GM23338 (cell line): ENCODE results near the gene CEP72. TPM values are rescaled to one million over a fixed set of nuclear protein-coding genes. Genes with fewer than 3 reads are reported as not detected.

Experiments used
- ATAC-seq: fragments of 200-7000 bp; cut with Tn5 transposase; 3 replicates; pipeline ENCODE4 v1.9.1; 2020
- DNase-seq: peaks from one replicate; pipeline ENCODE4 v3.0.0-alpha.2; 2015; ENCODE audit warnings: low spot score
- H2AFZ ChIP-seq: fragments of 200-600 bp; sonication (generic); 2 replicates; pipeline ENCODE4 v1.8.0; 2016; ENCODE audit warnings: antibody characterized with exemption, mild to moderate bottlenecking, moderate library complexity
- H3F3A ChIP-seq: fragments of 200-600 bp; sonication (generic); replicated peaks from 2 replicates; pipeline ENCODE4 v1.8.0; 2017; ENCODE audit warnings: antibody characterized with exemption, mixed run types, low read depth
- H3K27ac ChIP-seq: fragments of 200-600 bp; sonication (generic); 2 replicates; pipeline ENCODE4 v1.6.1; 2016; ENCODE audit warnings: low read depth
- H3K27me3 ChIP-seq: fragments of 200-600 bp; sonication (generic); 2 replicates; pipeline ENCODE4 v1.8.0; 2016; ENCODE audit warnings: mild to moderate bottlenecking, mixed run types, moderate library complexity; ENCODE audit not compliant: insufficient read depth
- H3K36me3 ChIP-seq: fragments of 200-600 bp; sonication (generic); 2 replicates; pipeline ENCODE4 v1.8.0; 2016; ENCODE audit warnings: mild to moderate bottlenecking; ENCODE audit not compliant: insufficient read depth
- H3K4me1 ChIP-seq: fragments of 200-600 bp; sonication (generic); 2 replicates; pipeline ENCODE4 v1.8.0; 2016; ENCODE audit warnings: mild to moderate bottlenecking, moderate library complexity; ENCODE audit not compliant: insufficient read depth
- H3K4me2 ChIP-seq: fragments of 200-600 bp; sonication (generic); 2 replicates; pipeline ENCODE4 v1.7.1; 2017; ENCODE audit warnings: mixed run types
- H3K4me3 ChIP-seq: fragments of 200-600 bp; sonication (generic); 2 replicates; pipeline ENCODE4 v1.6.1; 2016; ENCODE audit warnings: mixed run types
- H3K79me2 ChIP-seq: fragments of 200-600 bp; sonication (generic); replicated peaks from 2 replicates; pipeline ENCODE4 v1.8.0; 2017; ENCODE audit warnings: mild to moderate bottlenecking; ENCODE audit not compliant: insufficient read depth
- H3K9me2 ChIP-seq: fragments of 200-600 bp; sonication (generic); 2 replicates; pipeline ENCODE4 v1.8.0; 2017; ENCODE audit not compliant: insufficient read depth
- H4K20me1 ChIP-seq: fragments of 200-600 bp; sonication (generic); replicated peaks from 2 replicates; pipeline ENCODE4 v1.8.0; 2017; ENCODE audit warnings: mild to moderate bottlenecking; ENCODE audit not compliant: insufficient read depth
- H3K27ac Mint-ChIP-seq: 2 replicates; pipeline ENCODE4 v1.8.0; 2020; ENCODE audit warnings: inconsistent platforms, mild to moderate bottlenecking, moderate library complexity, mixed read lengths
- H3K27me3 Mint-ChIP-seq: 3 replicates; pipeline ENCODE4 v1.8.0; 2022; ENCODE audit warnings: low read depth, mild to moderate bottlenecking, moderate library complexity, mixed read lengths, inconsistent platforms; ENCODE audit not compliant: insufficient read depth, poor library complexity
- H3K36me3 Mint-ChIP-seq: 3 replicates; pipeline ENCODE4 v1.8.0; 2021; ENCODE audit warnings: low read depth, mild to moderate bottlenecking, inconsistent platforms, moderate library complexity, mixed read lengths
- H3K4me1 Mint-ChIP-seq: 3 replicates; pipeline ENCODE4 v1.8.0; 2020; ENCODE audit warnings: mild to moderate bottlenecking, inconsistent platforms, mixed read lengths
- H3K4me3 Mint-ChIP-seq: 3 replicates; pipeline ENCODE4 v1.8.0; 2021; ENCODE audit warnings: moderate library complexity, mild to moderate bottlenecking, inconsistent platforms, mixed read lengths
- H3K9me3 Mint-ChIP-seq: 3 replicates; pipeline ENCODE4 v1.8.0; 2020; ENCODE audit warnings: moderate library complexity, mild to moderate bottlenecking, inconsistent platforms, mixed read lengths
- CREB1 ChIP-seq: fragments of 250-450 bp; sonication (Bioruptor Pico); IDR thresholded peaks from 2 replicates; pipeline ENCODE4 v1.5.0; 2020; ENCODE audit warnings: low read depth, mild to moderate bottlenecking, moderate library complexity
- EZH2 ChIP-seq: fragments of 200-600 bp; sonication (generic); IDR thresholded peaks from one replicate; pipeline ENCODE4 v1.8.0; 2017; ENCODE audit warnings: antibody characterized with exemption, mild to moderate bottlenecking, low read depth; ENCODE audit not compliant: unreplicated experiment
- EZH2phosphoT487 ChIP-seq: fragments of 200-600 bp; sonication (generic); IDR thresholded peaks from one replicate; pipeline ENCODE4 v1.8.1; 2018; ENCODE audit warnings: antibody characterized with exemption; ENCODE audit not compliant: unreplicated experiment
- JUNB ChIP-seq: IDR thresholded peaks from one replicate; pipeline ENCODE4 v1.6.1; 2016; ENCODE audit warnings: antibody characterized with exemption; ENCODE audit not compliant: unreplicated experiment
- NANOG ChIP-seq: IDR thresholded peaks from 2 replicates; pipeline ENCODE4 v1.6.1; 2016; ENCODE audit warnings: antibody characterized with exemption, borderline replicate concordance
- POLR2AphosphoS5 ChIP-seq: IDR thresholded peaks from 2 replicates; pipeline ENCODE4 v1.6.1; 2016; ENCODE audit warnings: antibody characterized with exemption, low read depth
- REST ChIP-seq: IDR thresholded peaks from one replicate; pipeline ENCODE4 v1.6.1; 2018; ENCODE audit warnings: antibody characterized with exemption; ENCODE audit not compliant: unreplicated experiment
- STAT1 ChIP-seq: IDR thresholded peaks from one replicate; pipeline ENCODE4 v1.6.1; 2016; ENCODE audit warnings: antibody characterized with exemption; ENCODE audit not compliant: unreplicated experiment
- ZNF114 ChIP-seq: fragments of 250-450 bp; sonication (Bioruptor Pico); IDR thresholded peaks from 2 replicates; pipeline ENCODE4 v1.5.0; 2020; ENCODE audit warnings: mild to moderate bottlenecking, moderate library complexity
- ZNF331 ChIP-seq: fragments of 250-450 bp; sonication (Bioruptor Pico); IDR thresholded peaks from 2 replicates; pipeline ENCODE4 v1.5.0; 2020; ENCODE audit warnings: low read depth, mild to moderate bottlenecking, moderate library complexity
- ZNF462 ChIP-seq: fragments of 250-450 bp; sonication (Bioruptor Pico); IDR thresholded peaks from 2 replicates; pipeline ENCODE4 v1.5.0; 2020; ENCODE audit warnings: mild to moderate bottlenecking, moderate library complexity
- polyA plus RNA-seq: library from polyadenylated mRNA; unstranded; fragments of >200 nt; fragmentation: Nextera tagmentation; extraction: Ambion mirVana; gene quantifications from 2 replicates; pipeline ENCODE4 v1.2.1, GENCODE V29; 2016
- total RNA-seq: library from RNA; depleted of rRNA; stranded (reverse); fragments of >200 nt; shearing (Covaris generic); gene quantifications from 2 replicates; pipeline ENCODE4 v1.2.3, GENCODE V29; 2014
- TF ChIP-seq, protein P1 (sequence below), 2 experiments: fragments of 200-600 bp in 1 of 2; sonication (generic) in 1 of 2; conservative IDR thresholded peaks; 2 replicates each; pipeline versions ENCODE4 v1.5.1 to v1.6.1; 2016 to 2017; ENCODE audit warnings: antibody characterized with exemption in 2 of 2, low read depth in 2 of 2, mild to moderate bottlenecking in 2 of 2, moderate library complexity in 1 of 2
- TF ChIP-seq, protein P2 (sequence below): IDR thresholded peaks from 2 replicates; pipeline ENCODE4 v1.6.1; 2016; ENCODE audit warnings: antibody characterized with exemption

CEP72 gene
- total and polyA plus RNA-seq, 2 experiments from 2014 or later: 15.5 to 27.1 TPM

- Mint-ChIP-seq H3K4me3 (no peak overlapping the region), H3K4me1 (no peaks in the 10 kb centered on the region; the same call in 2 of the 3 replicates), H3K9me3 (no peaks in the 10 kb centered on the region; the same call in 2 of the 3 replicates), H3K36me3 (peaks cover 45% of the 10 kb centered on the region), H3K27me3 (peaks cover 5% of the 10 kb centered on the region), H3K27ac (no peak overlapping the region)
- no peaks in the 10 kb centered on the region; the same call in 1 of the 2 replicates for H4K20me1 ChIP-seq
- H3K79me2 ChIP-seq: no peaks in the 10 kb centered on the region
- no peak overlapping the region for H3K4me2 ChIP-seq
- H3K4me1 ChIP-seq: no peaks in the 10 kb centered on the region
- ATAC-seq: no peak
- H3K9me2 ChIP-seq: no peaks in the 10 kb centered on the region
- peaks cover 6% of the 10 kb centered on the region; the same call in 1 of the 2 replicates for H3K36me3 ChIP-seq
- no peaks in the 10 kb centered on the region for H3F3A ChIP-seq
- no peak for TF ChIP-seq STAT1
- no peak for TF ChIP-seq ZNF331
- TF ChIP-seq, protein P1, sequence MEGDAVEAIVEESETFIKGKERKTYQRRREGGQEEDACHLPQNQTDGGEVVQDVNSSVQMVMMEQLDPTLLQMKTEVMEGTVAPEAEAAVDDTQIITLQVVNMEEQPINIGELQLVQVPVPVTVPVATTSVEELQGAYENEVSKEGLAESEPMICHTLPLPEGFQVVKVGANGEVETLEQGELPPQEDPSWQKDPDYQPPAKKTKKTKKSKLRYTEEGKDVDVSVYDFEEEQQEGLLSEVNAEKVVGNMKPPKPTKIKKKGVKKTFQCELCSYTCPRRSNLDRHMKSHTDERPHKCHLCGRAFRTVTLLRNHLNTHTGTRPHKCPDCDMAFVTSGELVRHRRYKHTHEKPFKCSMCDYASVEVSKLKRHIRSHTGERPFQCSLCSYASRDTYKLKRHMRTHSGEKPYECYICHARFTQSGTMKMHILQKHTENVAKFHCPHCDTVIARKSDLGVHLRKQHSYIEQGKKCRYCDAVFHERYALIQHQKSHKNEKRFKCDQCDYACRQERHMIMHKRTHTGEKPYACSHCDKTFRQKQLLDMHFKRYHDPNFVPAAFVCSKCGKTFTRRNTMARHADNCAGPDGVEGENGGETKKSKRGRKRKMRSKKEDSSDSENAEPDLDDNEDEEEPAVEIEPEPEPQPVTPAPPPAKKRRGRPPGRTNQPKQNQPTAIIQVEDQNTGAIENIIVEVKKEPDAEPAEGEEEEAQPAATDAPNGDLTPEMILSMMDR (conservative IDR thresholded peaks at IDR 0.05; ENCODE audit: low read depth in 2 of 2): no peak
- TF ChIP-seq EZH2: no peak
- no peak for TF ChIP-seq REST
- TF ChIP-seq ZNF462 (CRISPR knock-in tag): no peak
- no peak for TF ChIP-seq NANOG
- TF ChIP-seq CREB1 (CRISPR knock-in tag): no peak
- no peak for TF ChIP-seq EZH2phosphoT487
- TF ChIP-seq ZNF114 (CRISPR knock-in tag): no peak
- TF ChIP-seq POLR2AphosphoS5: no peak
- TF ChIP-seq JUNB: no peak
- TF ChIP-seq, protein P2, sequence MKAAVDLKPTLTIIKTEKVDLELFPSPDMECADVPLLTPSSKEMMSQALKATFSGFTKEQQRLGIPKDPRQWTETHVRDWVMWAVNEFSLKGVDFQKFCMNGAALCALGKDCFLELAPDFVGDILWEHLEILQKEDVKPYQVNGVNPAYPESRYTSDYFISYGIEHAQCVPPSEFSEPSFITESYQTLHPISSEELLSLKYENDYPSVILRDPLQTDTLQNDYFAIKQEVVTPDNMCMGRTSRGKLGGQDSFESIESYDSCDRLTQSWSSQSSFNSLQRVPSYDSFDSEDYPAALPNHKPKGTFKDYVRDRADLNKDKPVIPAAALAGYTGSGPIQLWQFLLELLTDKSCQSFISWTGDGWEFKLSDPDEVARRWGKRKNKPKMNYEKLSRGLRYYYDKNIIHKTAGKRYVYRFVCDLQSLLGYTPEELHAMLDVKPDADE: no peak
- no peak overlapping the region for H3K4me3 ChIP-seq
- no peak overlapping the region for H3K27ac ChIP-seq
- no peak overlapping the region for H2AFZ ChIP-seq
- no peaks in the 10 kb centered on the region for H3K27me3 ChIP-seq
- no peak for DNase-seq
Observed at GRCh38 chr5:662751-663435, 50.8 kb downstream of the CEP72 start.
